Panc1 (cell line): ENCODE data around the gene ARHGEF10L. TPM values are rescaled to one million over a fixed set of nuclear protein-coding genes. Genes with fewer than 3 reads are reported as not detected.

Source experiments
- ATAC-seq: fragments of 200-7000 bp; cut with Tn5 transposase; 2 replicates; pipeline ENCODE4 v1.9.1; 2020; ENCODE audit warnings: mild to moderate bottlenecking, moderate library complexity
- BruUV-seq: library from RNA; stranded (reverse); fragments of 400-500 nt; replicated peaks from 2 replicates; lab custom pipeline; 2021; lab: Mats Ljungman, UMichigan
- CTCF ChIA-PET: fragments of 300-600 bp; sonication (Branson Sonifier 250); formaldehyde crosslinking; loops from one replicate; lab custom pipeline; 2022; ENCODE audit warnings: antibody characterized with exemption; lab: Charles Lee
- POLR2A ChIA-PET: fragments of 300-600 bp; sonication (Branson Sonifier 250); formaldehyde crosslinking; loops from one replicate; lab custom pipeline; 2022; ENCODE audit warnings: antibody characterized with exemption; lab: Charles Lee
- DNase-seq: peaks from one replicate; pipeline ENCODE4 v3.0.0-alpha.2; 2010; ENCODE audit warnings: low read depth, low spot score
- H3K27ac ChIP-seq: 2 replicates; pipeline ENCODE4 v1.5.1; 2011; ENCODE audit warnings: mild to moderate bottlenecking, low read length, inconsistent platforms
- H3K27me3 ChIP-seq: fragments of 200-500 bp; sonication (Bioruptor generic); 2 replicates; pipeline ENCODE4 v1.6.0; 2014; ENCODE audit warnings: low read length, inconsistent platforms; ENCODE audit not compliant: control insufficient read depth, insufficient read depth
- H3K36me3 ChIP-seq: fragments of 200-500 bp; sonication (Bioruptor generic); 2 replicates; pipeline ENCODE4 v1.5.1; 2014; ENCODE audit warnings: inconsistent platforms, mild to moderate bottlenecking, low read length, moderate library complexity; ENCODE audit not compliant: control insufficient read depth, insufficient read depth
- H3K4me1 ChIP-seq: 2 replicates; pipeline ENCODE4 v1.5.1; 2011; ENCODE audit warnings: inconsistent platforms, mild to moderate bottlenecking, low read length, moderate library complexity; ENCODE audit not compliant: control insufficient read depth, insufficient read depth
- H3K4me3 ChIP-seq, 2 experiments: 2 replicates each; pipeline ENCODE4 v1.5.1; 2011 to 2012; ENCODE audit warnings: low read depth in 2 of 2, low read length in 2 of 2, mild to moderate bottlenecking in 2 of 2, inconsistent platforms in 1 of 2, moderate library complexity in 1 of 2
- H3K9me3 ChIP-seq: fragments of 200-500 bp; sonication (Bioruptor generic); 2 replicates; pipeline ENCODE4 v1.5.1; 2014; ENCODE audit warnings: low read depth, mild to moderate bottlenecking, inconsistent platforms, low read length, moderate library complexity; ENCODE audit not compliant: control insufficient read depth, insufficient read depth
- POLR2AphosphoS5 ChIP-seq: IDR thresholded peaks from 2 replicates; pipeline ENCODE4 v1.6.1; 2012; ENCODE audit warnings: mild to moderate bottlenecking, low read depth, low read length, moderate library complexity
- SIN3A ChIP-seq: IDR thresholded peaks from 2 replicates; pipeline ENCODE4 v1.6.1; 2012; ENCODE audit warnings: low read depth, mild to moderate bottlenecking, low read length, moderate library complexity, borderline replicate concordance; ENCODE audit not compliant: insufficient read depth
- TCF7L2 ChIP-seq: IDR thresholded peaks from 2 replicates; pipeline ENCODE4 v1.6.1; 2011; ENCODE audit warnings: mild to moderate bottlenecking, low read depth, low read length, inconsistent platforms
- in situ Hi-C: cut with HindIII; loops from 2 replicates; pipeline ENCODE4 v1.10.0; 2016; ENCODE audit warnings: low sequenced_read_pairs, low pct_unique_long_range_greater_than_20kb
- intact Hi-C: fragments of 100-400 bp; cut with micrococcal nuclease; formaldehyde crosslinking; loops from one replicate; pipeline ENCODE4 v1.10.0; 2022; ENCODE audit not compliant: unreplicated experiment
- total RNA-seq: library from RNA; stranded (reverse); gene quantifications from one replicate; pipeline ENCODE4 v1.2.1, GENCODE V29; 2021; ENCODE audit not compliant: unreplicated experiment
- TF ChIP-seq, protein P1 (sequence below): fragments of 450-650 bp; IDR thresholded peaks from 2 replicates; pipeline ENCODE4 v1.5.1; 2017; ENCODE audit warnings: mild to moderate bottlenecking
- TF ChIP-seq, protein P2 (sequence below), 2 experiments: IDR thresholded peaks; 2 replicates each; pipeline ENCODE4 v1.6.1; 2011 to 2012; ENCODE audit warnings: low read depth in 2 of 2, control low read depth in 1 of 2, low read length in 1 of 2, mild to moderate bottlenecking in 1 of 2, moderate library complexity in 1 of 2; ENCODE audit not compliant: insufficient read depth in 1 of 2

The ARHGEF10L gene
- total RNA-seq, 1 experiment from 2014 or later = 5.9 TPM

DNA sequence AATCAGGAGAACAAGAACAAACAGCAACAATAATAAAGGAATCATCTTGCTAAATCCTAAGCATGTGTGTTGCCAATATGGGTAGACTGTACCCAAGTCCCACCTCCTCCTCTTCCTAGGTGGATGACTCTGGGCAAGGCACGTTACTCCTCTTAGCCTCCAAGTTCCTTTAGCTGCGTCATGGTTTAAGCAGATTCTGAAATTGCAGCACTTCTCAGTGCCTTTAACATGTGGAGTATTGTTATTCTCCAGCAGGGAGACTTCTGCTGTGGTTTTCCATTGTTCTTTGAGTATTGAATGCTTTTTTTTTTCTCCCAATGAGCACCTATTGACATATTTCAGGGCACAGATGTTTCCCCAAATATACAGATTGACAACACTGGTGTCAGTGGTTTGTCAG, 15.5 kb downstream of the ARHGEF10L start:
- ATAC-seq (no peak), DNase-seq (no peak)
- Histone ChIP-seq H3K9me3 (no peaks in the 10 kb centered on the region), H3K4me1 (peaks cover 9% of the 10 kb centered on the region), H3K27me3 (no peaks in the 10 kb centered on the region), H3K36me3 (no peaks in the 10 kb centered on the region), H3K4me3 (no peak overlapping the region), H3K27ac (no peak overlapping the region)
- POLR2A ChIA-PET = no interaction called here
- CTCF ChIA-PET = no interaction called here
- intact Hi-C loops = no loop called here
- BruUV-seq = no TSS peak
- TF ChIP-seq, protein P1, sequence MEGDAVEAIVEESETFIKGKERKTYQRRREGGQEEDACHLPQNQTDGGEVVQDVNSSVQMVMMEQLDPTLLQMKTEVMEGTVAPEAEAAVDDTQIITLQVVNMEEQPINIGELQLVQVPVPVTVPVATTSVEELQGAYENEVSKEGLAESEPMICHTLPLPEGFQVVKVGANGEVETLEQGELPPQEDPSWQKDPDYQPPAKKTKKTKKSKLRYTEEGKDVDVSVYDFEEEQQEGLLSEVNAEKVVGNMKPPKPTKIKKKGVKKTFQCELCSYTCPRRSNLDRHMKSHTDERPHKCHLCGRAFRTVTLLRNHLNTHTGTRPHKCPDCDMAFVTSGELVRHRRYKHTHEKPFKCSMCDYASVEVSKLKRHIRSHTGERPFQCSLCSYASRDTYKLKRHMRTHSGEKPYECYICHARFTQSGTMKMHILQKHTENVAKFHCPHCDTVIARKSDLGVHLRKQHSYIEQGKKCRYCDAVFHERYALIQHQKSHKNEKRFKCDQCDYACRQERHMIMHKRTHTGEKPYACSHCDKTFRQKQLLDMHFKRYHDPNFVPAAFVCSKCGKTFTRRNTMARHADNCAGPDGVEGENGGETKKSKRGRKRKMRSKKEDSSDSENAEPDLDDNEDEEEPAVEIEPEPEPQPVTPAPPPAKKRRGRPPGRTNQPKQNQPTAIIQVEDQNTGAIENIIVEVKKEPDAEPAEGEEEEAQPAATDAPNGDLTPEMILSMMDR = no peak
- TF ChIP-seq, protein P2, sequence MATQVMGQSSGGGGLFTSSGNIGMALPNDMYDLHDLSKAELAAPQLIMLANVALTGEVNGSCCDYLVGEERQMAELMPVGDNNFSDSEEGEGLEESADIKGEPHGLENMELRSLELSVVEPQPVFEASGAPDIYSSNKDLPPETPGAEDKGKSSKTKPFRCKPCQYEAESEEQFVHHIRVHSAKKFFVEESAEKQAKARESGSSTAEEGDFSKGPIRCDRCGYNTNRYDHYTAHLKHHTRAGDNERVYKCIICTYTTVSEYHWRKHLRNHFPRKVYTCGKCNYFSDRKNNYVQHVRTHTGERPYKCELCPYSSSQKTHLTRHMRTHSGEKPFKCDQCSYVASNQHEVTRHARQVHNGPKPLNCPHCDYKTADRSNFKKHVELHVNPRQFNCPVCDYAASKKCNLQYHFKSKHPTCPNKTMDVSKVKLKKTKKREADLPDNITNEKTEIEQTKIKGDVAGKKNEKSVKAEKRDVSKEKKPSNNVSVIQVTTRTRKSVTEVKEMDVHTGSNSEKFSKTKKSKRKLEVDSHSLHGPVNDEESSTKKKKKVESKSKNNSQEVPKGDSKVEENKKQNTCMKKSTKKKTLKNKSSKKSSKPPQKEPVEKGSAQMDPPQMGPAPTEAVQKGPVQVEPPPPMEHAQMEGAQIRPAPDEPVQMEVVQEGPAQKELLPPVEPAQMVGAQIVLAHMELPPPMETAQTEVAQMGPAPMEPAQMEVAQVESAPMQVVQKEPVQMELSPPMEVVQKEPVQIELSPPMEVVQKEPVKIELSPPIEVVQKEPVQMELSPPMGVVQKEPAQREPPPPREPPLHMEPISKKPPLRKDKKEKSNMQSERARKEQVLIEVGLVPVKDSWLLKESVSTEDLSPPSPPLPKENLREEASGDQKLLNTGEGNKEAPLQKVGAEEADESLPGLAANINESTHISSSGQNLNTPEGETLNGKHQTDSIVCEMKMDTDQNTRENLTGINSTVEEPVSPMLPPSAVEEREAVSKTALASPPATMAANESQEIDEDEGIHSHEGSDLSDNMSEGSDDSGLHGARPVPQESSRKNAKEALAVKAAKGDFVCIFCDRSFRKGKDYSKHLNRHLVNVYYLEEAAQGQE (IDR thresholded peaks at IDR 0.05; ENCODE audit: insufficient read depth in 1 of 2, low read depth in 2 of 2, low read length in 1 of 2) = no peak
- no peak for TF ChIP-seq TCF7L2
- no peak for TF ChIP-seq POLR2AphosphoS5
- no peak for TF ChIP-seq SIN3A
- in situ Hi-C loops = no loop called here

DNA sequence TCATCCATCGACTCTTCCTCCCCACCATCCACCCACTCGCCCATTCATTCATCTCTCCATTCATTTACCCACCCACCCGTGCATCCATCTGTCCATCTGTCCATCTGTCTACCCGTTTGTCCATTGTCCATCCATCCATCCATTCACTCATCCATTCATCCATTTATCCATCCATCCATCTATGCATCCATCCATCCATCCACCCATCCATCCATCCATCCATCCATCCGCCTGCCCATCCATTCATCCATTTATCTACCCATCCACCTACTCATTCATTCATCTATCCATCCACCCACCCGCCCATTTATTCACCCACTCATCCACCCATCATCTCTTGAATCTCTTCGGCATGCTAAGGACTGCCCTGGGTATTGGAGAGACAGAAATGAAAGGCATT, 18.5 kb downstream of the ARHGEF10L start:
- intact Hi-C loops (no loop called here), in situ Hi-C loops (no loop called here)
- H3K4me3 ChIP-seq = no peak overlapping the region
- no peaks in the 10 kb centered on the region for H3K27me3 ChIP-seq
- no peaks in the 10 kb centered on the region for H3K36me3 ChIP-seq
- no peak for DNase-seq
- ChIA-PET CTCF (no interaction called here), POLR2A (no interaction called here)
- BruUV-seq = no TSS peak
- no peaks in the 10 kb centered on the region for H3K4me1 ChIP-seq
- no peak for ATAC-seq
- no peaks in the 10 kb centered on the region for H3K9me3 ChIP-seq
- TF ChIP-seq, protein P2 (IDR thresholded peaks at IDR 0.05; ENCODE audit: insufficient read depth in 1 of 2, low read depth in 2 of 2, low read length in 1 of 2) = no peak
- TF ChIP-seq, protein P1 = no peak
- no peak for TF ChIP-seq TCF7L2
- TF ChIP-seq SIN3A = no peak
- TF ChIP-seq POLR2AphosphoS5 = no peak
- H3K27ac ChIP-seq = no peak overlapping the region
